K562 (cell line): ENCODE data around the gene DHRS3. TPM values are rescaled to one million over a fixed set of nuclear protein-coding genes. Genes with fewer than 3 reads are reported as not detected.

ENCODE experiments used
- C11orf30 ChIP-seq: fragments of 450-650 bp; IDR thresholded peaks from 2 replicates; pipeline ENCODE4 v1.6.1; 2016; ENCODE audit warnings: low read depth, mild to moderate bottlenecking
- CBX5 ChIP-seq: IDR thresholded peaks from 2 replicates; pipeline ENCODE4 v1.6.1; 2014; ENCODE audit warnings: low read depth, borderline replicate concordance
- DDX20 ChIP-seq: fragments of 450-650 bp; IDR thresholded peaks from 2 replicates; pipeline ENCODE4 v1.6.1; 2016; ENCODE audit warnings: missing genetic modification characterization, low read depth, mild to moderate bottlenecking, missing compliant biosample characterization, moderate library complexity
- EWSR1 ChIP-seq: fragments of 450-650 bp; IDR thresholded peaks from 2 replicates; pipeline ENCODE4 v1.6.1; 2018; ENCODE audit warnings: borderline replicate concordance, mild to moderate bottlenecking, low read depth, moderate library complexity; ENCODE audit not compliant: partially characterized antibody
- HMG20A ChIP-seq: fragments of 450-650 bp; formaldehyde crosslinking; conservative IDR thresholded peaks from 2 replicates; pipeline ENCODE4 v1.4.0; 2020; ENCODE audit warnings: mild to moderate bottlenecking, mixed read lengths
- HSF4 ChIP-seq: fragments of 250-450 bp; sonication (Bioruptor Pico); IDR thresholded peaks from 2 replicates; pipeline ENCODE4 v2.1.2; 2022; ENCODE audit warnings: mild to moderate bottlenecking, moderate library complexity, borderline replicate concordance
- MBD1 ChIP-seq: fragments of 250-450 bp; sonication (Bioruptor Pico); IDR thresholded peaks from 2 replicates; pipeline ENCODE4 v1.8.0; 2022; ENCODE audit warnings: inconsistent platforms
- MTA3 ChIP-seq: fragments of 450-650 bp; formaldehyde crosslinking; IDR thresholded peaks from 2 replicates; pipeline ENCODE4 v1.6.1; 2017; ENCODE audit warnings: mild to moderate bottlenecking, borderline replicate concordance
- NEUROD1 ChIP-seq: fragments of 150-350 bp; IDR thresholded peaks from 2 replicates; pipeline ENCODE4 v1.6.1; 2014; ENCODE audit warnings: borderline replicate concordance, low read length, low read depth; ENCODE audit not compliant: partially characterized antibody
- RNF219 ChIP-seq: fragments of 250-450 bp; sonication (Bioruptor Pico); IDR thresholded peaks from 2 replicates; pipeline ENCODE4 v1.5.0; 2022; ENCODE audit warnings: mild to moderate bottlenecking
- TAF7 ChIP-seq: fragments of 450-650 bp; IDR thresholded peaks from 2 replicates; pipeline ENCODE4 v1.6.1; 2016; ENCODE audit warnings: missing genetic modification characterization, missing compliant biosample characterization
- TBL1XR1 ChIP-seq, 2 experiments: IDR thresholded peaks; 2 replicates each; pipeline ENCODE4 v1.6.1; 2012; ENCODE audit warnings: improper control_type of control experiment in 2 of 2, low read length in 2 of 2, mild to moderate bottlenecking in 1 of 2
- THRB ChIP-seq: fragments of 450-650 bp; formaldehyde crosslinking; conservative IDR thresholded peaks from 2 replicates; pipeline ENCODE4 v1.4.0; 2022; ENCODE audit warnings: mild to moderate bottlenecking, missing genetic modification characterization
- TRIM28 ChIP-seq: fragments of 450-650 bp; IDR thresholded peaks from 2 replicates; pipeline ENCODE4 v1.6.1; 2017
- XRCC3 ChIP-seq: fragments of 450-650 bp; IDR thresholded peaks from 2 replicates; pipeline ENCODE4 v1.6.1; 2017; ENCODE audit warnings: mild to moderate bottlenecking, moderate library complexity
- XRCC5 ChIP-seq: fragments of 200-400 bp; formaldehyde crosslinking; IDR thresholded peaks from 2 replicates; pipeline ENCODE4 v1.6.1; 2017; ENCODE audit warnings: low read depth, mild to moderate bottlenecking, low read length
- ZKSCAN1 ChIP-seq: fragments of 150-350 bp; IDR thresholded peaks from 2 replicates; pipeline ENCODE4 v1.6.1; 2016; ENCODE audit warnings: low read depth, low read length
- ZNF175 ChIP-seq: fragments of 200-800 bp; sonication (Bioruptor generic); IDR thresholded peaks from 2 replicates; pipeline ENCODE4 v1.6.1; 2016; ENCODE audit warnings: low read depth, mild to moderate bottlenecking, missing genetic modification characterization, missing compliant biosample characterization
- ZNF232 ChIP-seq: sonication (generic); formaldehyde crosslinking; IDR thresholded peaks from 2 replicates; pipeline ENCODE4 v1.8.0; 2022; ENCODE audit warnings: mild to moderate bottlenecking, missing genetic modification reagents
- ZNF253 ChIP-seq: fragments of 250-450 bp; sonication (Bioruptor Pico); conservative IDR thresholded peaks from 2 replicates; pipeline ENCODE4 v1.6.1; 2021; ENCODE audit warnings: mild to moderate bottlenecking
- ZNF644 ChIP-seq: fragments of 200-800 bp; sonication (Bioruptor generic); IDR thresholded peaks from 2 replicates; pipeline ENCODE4 v1.6.1; 2016; ENCODE audit warnings: low read depth, missing genetic modification characterization, missing compliant biosample characterization
- ZNF785 ChIP-seq: fragments of 250-450 bp; sonication (Bioruptor Pico); IDR thresholded peaks from 2 replicates; pipeline ENCODE4 v1.4.0; 2020; ENCODE audit warnings: mild to moderate bottlenecking
- polyA plus RNA-seq, 8 experiments: library from polyadenylated mRNA; depleted of rRNA in 4 of 8; stranded (reverse) in 5 of 8; unstranded in 3 of 8; fragments of >200 nt; fragmentation: Nextera tagmentation in 2 of 8; fragmentation: Illumina TruSeq in 1 of 8; extraction: Ambion mirVana in 2 of 8; extraction: Trizol in 1 of 8; gene quantifications; 2 replicates each; pipeline versions ENCODE4 v1.2.1 to v1.2.3, GENCODE V29; 2011 to 2014; ENCODE audit warnings: inconsistent platforms in 1 of 8, missing spikeins in 1 of 8
- total RNA-seq, 7 experiments: library from RNA; depleted of rRNA in 6 of 7; stranded (reverse); fragments of >200 nt in 6 of 7; fragmentation: Illumina TruSeq in 2 of 7; extraction: Trizol in 2 of 7; gene quantifications; 2 replicates each; pipeline versions ENCODE4 v1.2.1 to v1.2.3, GENCODE V29; 2011 to 2021; ENCODE audit warnings: low replicate concordance in 1 of 7
- TF ChIP-seq, protein P1 (sequence below): fragments of 450-650 bp; IDR thresholded peaks from 2 replicates; pipeline ENCODE4 v1.7.0; 2016; ENCODE audit warnings: borderline replicate concordance

Gene DHRS3
- total and polyA plus RNA-seq, 9 of the 15 experiments (the other 6 are each of a cell fraction or from before 2014, with no cell fraction given) = 21.0 to 116 (median 58.7) TPM

DNA sequence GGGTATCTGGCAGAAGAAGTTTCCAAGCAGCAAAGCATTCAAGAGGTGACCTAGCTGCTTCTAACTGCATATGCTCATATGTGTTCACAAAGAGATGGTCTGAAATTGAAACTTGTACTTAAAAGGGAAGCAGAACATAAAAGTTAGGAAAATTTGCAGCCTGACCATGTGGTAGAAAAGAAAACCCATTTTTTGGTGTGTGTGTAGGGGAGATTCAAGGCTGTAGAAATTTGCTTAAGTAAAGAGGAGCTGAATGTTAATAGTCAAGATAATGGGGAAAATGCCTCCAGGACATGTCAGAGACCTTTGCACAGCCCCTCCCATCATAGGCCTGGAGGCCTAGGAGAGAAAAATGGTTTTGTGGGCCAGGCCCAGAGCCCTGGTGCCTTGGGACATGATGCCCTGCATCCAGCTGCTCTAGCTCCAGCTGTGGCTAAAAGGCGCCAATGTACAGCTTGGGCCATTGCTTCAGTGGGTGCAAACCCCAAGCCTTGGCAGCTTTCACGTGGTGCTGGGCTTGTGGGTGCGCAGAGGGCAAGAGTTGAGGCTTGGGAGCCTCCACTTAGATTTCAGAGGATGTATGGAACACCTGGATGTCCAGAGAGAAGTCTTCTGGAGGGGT, 54.9 kb downstream of the DHRS3 start (continued):
- no peak for TF ChIP-seq THRB (CRISPR knock-in tag)
- TF ChIP-seq CBX5 = peak; percentile 94
- no peak for TF ChIP-seq HSF4 (CRISPR knock-in tag)
- TF ChIP-seq ZNF232 = no peak
- no peak for TF ChIP-seq ZNF253 (CRISPR knock-in tag)
- no peak for TF ChIP-seq XRCC5
- peak; percentile 41; the same call in 1 of the 2 replicates for TF ChIP-seq MTA3
- no peak for TF ChIP-seq EWSR1
- TF ChIP-seq C11orf30 = no peak
- TF ChIP-seq ZNF644 (tag) = no peak
- TF ChIP-seq HMG20A (CRISPR knock-in tag) = no peak
- no peak for TF ChIP-seq ZNF785
- TF ChIP-seq XRCC3 = no peak
- TF ChIP-seq TRIM28 = peak; percentile 98
- no peak for TF ChIP-seq NEUROD1
- no peak for TF ChIP-seq TAF7 (tag)
- no peak for TF ChIP-seq DDX20 (tag)
- TF ChIP-seq ZKSCAN1 = no peak
- no peak for TF ChIP-seq ZNF175 (CRISPR knock-in tag)
- TF ChIP-seq, protein P1, sequence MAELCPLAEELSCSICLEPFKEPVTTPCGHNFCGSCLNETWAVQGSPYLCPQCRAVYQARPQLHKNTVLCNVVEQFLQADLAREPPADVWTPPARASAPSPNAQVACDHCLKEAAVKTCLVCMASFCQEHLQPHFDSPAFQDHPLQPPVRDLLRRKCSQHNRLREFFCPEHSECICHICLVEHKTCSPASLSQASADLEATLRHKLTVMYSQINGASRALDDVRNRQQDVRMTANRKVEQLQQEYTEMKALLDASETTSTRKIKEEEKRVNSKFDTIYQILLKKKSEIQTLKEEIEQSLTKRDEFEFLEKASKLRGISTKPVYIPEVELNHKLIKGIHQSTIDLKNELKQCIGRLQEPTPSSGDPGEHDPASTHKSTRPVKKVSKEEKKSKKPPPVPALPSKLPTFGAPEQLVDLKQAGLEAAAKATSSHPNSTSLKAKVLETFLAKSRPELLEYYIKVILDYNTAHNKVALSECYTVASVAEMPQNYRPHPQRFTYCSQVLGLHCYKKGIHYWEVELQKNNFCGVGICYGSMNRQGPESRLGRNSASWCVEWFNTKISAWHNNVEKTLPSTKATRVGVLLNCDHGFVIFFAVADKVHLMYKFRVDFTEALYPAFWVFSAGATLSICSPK = no peak
- no peak for TF ChIP-seq RNF219
- TF ChIP-seq TBL1XR1 (IDR thresholded peaks at IDR 0.05; ENCODE audit: low read length in 2 of 2) = no peak
- TF ChIP-seq MBD1 (CRISPR knock-in tag) = no peak
